ENCODE results near the gene ZNF12.

The ZNF12 gene

DNA sequence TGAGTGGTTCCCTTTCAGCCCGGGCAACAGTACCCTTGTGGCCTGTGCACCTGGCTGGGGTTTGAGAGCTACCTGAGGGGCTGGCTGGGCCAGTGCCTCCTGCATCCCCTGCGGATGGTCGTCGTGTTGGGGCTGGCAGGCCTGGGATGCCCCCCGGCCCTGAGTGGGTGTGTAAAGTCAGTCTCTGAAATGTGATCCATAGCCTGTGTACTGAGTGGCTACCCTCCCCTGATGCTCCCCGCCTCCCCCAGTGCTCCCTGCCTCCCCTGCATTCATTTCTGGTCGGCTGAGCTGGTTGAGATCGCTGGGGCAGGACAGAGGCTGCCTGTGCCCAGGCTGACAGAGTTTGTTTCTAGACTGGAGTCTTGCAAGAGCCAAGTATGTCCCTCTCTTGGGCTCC lies 60.3 kb downstream of the ZNF12 start:
- no peak for DNase-seq

DNA sequence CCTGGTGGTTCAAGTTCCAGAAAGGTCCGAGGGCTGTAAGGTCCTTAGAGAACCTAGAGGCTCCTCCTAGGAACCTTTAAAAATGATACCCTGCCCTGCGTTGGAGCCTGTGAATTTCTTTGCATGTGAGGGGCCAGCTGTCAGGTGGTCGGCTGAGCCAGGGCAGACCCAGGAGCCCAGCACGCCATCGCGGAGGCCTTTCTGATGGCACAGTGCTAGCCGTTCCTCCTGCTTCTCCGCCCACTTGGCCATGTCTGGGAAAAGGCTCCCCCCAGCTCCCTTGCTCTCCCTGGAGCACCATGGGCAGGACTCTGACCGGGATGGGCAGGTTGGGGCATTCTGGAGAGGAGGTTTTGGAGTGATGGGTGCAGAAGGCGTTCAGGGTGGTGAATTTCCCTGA lies 62.0 kb downstream of the ZNF12 start:
- DNase-seq = no peak

DNA sequence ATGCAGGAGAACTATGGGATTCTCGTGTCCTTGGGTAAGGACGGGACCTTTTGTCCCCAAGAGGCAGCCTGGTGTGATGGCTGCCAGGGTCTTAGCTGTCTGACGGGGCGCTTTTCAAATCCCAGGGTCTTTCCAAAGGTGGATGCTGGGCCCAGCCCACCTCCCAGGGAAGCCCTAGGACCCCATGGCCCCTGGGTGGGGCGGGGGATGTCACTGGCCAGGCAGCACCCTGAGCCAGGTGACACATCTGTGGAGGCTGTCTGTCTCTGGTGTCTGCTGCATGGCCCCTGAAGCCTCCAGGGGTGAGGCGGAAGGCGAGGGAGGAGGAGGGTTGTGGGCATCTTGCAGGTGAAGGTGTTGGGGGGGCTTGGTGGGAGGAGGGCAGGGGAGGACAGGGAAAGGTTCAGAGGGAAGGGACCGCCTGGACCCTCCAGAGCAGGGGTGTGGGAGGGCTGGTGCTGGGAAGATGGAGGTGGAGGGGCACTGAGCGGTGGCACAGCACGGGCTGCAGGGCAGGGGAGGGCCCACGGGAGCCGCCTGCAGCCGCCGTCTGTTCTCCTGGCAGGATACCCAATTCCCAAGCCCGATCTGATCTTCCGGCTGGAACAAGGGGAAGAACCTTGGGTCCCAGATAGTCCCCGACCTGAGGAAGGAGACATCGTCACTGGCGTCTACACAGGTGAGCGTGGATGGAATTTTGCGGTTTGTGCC lies 62.7 kb downstream of the ZNF12 start:
- no peak for DNase-seq

DNA sequence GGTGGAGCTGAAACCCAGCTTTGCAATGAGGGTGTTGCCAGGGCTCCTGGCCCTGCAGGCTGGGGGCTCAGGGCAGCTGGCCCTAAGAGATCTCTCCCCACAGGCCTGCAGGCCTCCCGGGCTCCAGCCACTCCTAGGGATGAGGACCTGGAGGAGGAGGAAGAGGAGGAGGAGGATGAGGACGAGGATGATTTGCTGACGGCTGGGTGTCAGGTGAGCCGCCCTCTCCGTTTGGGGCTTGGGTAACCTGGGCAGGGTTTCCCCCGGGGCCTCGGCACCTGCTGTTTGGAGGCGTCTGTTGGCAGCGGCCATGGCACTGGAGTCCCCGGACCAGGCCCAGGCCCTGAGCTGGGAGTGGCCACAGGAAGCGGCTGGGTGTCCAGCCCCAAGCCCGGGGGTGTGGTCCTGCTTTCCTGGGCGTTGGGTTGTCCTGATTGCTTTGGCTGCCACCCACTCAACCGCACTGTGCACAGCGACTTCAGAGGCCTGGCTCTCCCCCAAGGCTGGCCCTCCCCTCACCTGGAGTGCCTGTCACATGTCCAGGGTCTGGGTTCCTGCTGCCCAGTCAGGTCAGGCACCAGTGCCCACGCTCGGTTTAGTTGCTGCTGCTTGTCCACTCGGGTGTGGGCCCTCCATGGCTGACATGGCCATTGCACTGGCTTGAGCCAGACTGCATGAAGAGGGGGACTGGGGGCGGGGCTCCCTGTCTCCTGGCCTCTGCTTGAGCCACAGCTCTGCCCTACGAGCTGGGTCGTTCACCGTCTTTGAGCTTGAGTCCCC lies 63.7 kb downstream of the ZNF12 start:
- no peak for DNase-seq

DNA sequence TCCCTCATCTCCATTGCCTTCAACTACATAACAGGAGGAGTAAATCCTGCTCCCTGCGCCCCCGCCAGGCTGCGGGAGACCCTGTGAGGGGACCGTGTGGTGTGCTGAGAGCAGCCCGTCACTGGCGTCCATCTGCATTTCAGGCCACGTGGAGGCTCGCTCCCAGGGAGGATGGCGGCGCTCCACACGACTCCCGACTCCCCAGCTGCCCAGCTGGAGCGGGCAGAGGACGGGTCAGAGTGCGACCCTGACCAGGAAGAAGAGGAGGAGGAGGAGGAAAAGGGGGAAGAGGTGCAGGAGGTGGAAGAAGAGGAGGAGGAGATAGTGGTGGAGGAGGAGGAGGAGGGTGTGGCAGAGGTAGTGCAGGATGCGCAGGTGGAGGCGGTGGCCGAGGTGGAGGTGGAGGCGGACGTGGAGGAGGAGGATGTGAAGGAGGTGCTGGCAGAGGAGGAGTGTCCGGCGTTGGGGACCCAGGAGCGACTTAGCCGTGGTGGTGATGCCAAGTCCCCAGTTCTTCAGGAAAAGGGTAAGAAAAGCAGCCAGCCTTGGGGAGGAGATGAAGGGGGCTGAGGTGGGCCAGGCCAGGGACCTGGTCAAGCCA lies 64.4 kb downstream of the ZNF12 start:
- DNase-seq = no peak

DNA sequence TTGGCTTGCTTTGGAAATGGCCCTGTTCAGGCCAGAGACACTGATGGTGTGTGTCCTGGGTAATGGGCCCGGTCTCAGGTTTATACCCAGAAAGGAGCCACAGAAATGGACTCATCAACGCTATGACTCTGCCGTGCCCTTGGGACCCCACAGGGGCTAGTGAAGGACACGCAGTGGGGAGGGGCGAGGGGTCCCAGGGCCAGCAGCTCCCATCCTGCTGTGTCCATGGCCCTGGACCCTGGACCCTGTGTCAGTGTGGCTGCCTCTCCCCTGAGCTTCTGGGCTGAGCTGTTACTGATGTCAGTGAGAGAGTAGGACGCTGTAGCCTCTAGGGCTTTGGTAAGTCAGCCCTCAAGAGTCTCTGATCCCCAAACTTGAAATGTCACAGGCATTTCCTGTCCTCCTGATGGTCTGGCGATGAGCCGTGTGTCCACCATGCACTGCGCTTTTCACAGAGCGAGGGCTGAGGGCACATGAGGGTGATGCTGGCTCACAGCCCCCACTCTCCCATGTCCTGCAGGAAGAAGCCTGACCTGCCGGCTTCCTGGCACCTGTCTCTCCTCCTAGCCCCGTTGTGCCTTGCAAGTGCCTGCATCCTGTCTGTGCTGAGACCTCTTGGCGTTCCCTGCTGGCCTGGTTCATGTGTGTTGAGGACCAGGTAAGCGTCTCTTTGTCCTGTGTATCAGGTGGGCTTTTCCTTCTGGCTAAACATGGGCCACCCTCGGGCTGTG lies 65.3 kb downstream of the ZNF12 start:
- DNase-seq = no peak

DNA sequence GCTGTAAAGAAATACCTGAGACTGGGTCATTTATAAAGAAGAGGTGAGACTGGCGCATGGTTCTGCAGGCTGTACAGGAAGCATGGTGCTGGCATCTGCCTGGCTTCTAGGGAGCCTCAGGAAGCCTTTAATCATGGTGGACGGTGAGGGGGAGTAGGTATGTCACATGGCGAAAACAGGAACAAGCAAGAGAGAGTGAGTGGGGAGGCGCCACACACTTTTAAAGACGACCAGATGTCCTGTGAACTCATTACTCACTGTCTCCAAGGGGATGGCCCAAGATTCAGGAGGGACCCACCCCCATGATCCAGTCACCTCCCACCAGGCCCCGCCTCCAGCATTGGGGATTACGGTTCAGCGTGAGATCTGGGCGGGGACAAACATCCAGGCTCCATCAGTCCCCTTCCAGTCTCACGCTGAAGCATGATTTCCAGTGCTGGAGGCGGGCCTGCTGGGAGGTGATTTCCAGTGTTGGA lies 66.5 kb downstream of the ZNF12 start:
- no peak for DNase-seq

DNA sequence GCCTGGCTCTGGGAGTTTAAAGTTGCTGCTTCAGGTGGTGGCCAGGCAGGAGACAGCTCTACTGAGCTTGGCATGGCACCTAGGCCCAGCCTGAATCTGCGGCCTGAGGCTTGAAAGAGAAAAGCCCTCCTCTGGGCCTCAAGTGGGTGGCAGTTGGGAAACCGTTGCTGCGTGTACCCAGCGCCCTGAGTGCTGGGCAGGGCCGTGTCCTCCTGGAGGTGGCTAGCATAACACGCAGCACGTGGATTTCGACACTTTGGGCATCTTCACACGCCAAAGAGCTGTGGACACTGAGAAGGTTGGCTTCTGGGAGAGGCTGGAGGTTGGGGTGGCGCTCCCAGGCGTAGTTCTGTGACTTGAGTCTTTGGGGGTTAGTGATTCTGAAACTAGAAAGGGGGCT lies 67.1 kb downstream of the ZNF12 start:
- DNase-seq = no peak

DNA sequence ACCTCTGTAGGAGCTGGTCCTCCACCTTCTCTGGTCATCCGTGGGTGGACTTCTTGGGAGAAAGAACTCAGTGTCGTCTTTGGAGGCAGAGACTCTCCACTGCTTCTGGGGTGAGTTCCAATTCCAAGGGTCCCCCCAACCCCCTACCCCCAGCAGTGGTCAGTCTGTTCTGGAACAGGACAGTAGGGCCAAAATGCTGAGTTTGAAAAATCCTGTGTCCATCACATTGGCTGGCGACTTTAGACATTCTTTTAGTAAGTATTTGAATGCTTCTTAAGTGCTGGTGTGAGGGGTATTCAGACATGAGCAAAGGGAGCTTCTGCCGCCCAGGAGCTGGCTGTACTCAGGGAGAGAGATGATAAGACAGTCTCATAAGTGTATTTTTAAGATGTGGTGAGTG lies 67.7 kb downstream of the ZNF12 start:
- DNase-seq = no peak

Measured in NCI-H1694 (cell line).